ENCODE data around the gene RCN2.

DNA sequence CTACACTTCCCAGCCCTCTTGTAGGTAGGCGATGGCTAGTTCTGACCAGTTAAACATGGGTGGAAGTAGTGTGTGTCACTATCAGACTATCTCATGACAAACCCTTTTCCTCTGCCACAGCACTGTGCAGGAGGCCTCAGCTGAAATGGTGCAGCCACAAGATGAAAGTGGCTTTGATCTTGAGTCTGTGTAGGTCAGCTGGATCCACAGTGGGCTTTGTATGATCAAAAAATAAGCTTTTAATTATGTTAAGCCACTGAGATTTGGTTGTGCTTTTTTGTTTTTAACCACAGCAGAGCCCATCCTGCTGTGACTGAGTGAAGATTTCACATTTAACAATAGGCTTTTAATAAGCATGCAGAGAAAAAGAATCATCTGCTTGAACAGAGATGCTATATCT is 19.7 kb downstream of the RCN2 start:
- no peak for TF ChIP-seq EZH2 (IDR thresholded peaks at IDR 0.05; ENCODE audit: low read length, missing control alignments)
- TF ChIP-seq, protein P1, sequence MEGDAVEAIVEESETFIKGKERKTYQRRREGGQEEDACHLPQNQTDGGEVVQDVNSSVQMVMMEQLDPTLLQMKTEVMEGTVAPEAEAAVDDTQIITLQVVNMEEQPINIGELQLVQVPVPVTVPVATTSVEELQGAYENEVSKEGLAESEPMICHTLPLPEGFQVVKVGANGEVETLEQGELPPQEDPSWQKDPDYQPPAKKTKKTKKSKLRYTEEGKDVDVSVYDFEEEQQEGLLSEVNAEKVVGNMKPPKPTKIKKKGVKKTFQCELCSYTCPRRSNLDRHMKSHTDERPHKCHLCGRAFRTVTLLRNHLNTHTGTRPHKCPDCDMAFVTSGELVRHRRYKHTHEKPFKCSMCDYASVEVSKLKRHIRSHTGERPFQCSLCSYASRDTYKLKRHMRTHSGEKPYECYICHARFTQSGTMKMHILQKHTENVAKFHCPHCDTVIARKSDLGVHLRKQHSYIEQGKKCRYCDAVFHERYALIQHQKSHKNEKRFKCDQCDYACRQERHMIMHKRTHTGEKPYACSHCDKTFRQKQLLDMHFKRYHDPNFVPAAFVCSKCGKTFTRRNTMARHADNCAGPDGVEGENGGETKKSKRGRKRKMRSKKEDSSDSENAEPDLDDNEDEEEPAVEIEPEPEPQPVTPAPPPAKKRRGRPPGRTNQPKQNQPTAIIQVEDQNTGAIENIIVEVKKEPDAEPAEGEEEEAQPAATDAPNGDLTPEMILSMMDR (conservative IDR thresholded peaks at IDR 0.05 in 1 of 2, IDR thresholded peaks at IDR 0.05 in 1 of 2; ENCODE audit: low read depth in 1 of 2, low read length in 2 of 2), result no peak

All from fibroblast of lung (primary cell).